HG03039 (cell line): ENCODE results near the gene RUNDC1.
"Not testable (repeated sequence)": the region's sequence is repeated elsewhere in the genome, so short reads cannot be mapped to it uniquely, and the experiment has no call there.

Experiments
- ATAC-seq: cut with Tn5 transposase; IDR thresholded peaks from one replicate; pipeline ENCODE4 v1.9.1; 2021; ENCODE audit warnings: mild to moderate bottlenecking, moderate library complexity; ENCODE audit not compliant: unreplicated experiment

Gene RUNDC1

DNA sequence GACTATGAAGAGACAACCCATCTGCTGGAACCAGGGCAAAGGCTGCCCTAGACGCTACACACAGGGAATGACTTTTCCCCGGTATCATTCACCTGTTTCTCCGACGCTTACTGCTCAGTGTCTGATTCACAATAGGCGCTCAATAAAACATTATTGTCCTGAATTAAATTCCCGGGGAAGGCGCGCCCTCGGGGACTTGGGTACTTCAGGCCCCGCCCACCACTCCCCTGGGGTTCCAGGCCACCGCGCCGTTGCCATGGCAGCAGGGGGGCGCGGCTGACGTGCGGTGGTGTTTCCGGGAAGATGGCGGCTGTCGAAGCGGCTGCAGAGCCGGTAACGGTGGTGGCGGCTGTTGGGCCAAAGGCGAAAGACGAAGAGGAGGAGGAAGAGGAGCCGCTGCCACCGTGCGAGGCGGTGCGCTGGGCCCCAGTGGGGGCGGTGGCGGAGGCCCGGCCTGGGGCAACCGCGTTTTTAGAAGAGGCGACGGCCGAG lies at the start of gene RUNDC1:
Gene RUNDC1 (plus strand): TSS at position 292 of the 492 bp plus-strand sequence. CDS start 12 bp downstream, at position 304.
- ATAC-seq = peak; percentile 62

DNA sequence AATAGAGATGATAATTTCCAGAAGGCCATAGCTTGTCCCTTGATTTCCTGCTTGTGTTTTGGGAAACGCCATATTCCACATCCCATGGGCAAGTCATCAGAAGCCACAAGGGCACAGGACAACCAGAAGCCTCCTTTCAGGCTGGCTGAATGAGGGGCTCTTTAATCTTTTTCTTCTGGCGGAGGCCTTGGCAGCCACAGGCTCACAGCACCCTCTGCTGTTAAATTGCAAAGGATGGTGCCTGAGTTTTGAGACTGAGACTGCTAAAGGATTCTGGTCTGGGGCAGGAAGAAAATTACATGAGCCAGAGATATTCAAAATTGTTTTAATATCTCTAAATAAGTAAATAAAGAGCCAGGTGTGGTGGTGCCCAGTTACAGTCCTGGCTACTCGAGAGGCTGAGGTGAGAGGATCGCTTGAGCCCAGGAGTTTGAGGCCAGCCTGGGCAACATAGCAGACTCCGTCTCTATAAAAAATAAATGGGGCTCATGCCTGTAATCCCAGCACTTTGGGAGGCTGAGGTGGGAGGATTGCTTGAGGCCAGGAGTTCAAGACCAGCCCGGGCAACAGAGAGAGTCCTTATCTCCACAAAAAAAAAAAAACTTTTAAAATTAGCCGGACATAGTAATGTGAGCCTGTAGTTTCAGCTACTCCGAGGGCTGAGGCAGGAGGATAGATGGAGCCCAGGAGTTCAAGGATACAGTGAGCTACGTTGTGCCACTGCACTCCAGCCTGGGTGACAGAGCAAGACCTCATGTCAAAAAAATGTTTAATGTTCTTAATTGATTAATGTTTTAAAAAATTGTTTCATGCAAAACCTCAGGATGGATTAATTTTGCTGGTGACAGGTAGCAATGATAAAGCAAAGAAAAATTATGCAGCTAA lies 42.4 kb upstream of the RUNDC1 start:
- ATAC-seq = no peak

DNA sequence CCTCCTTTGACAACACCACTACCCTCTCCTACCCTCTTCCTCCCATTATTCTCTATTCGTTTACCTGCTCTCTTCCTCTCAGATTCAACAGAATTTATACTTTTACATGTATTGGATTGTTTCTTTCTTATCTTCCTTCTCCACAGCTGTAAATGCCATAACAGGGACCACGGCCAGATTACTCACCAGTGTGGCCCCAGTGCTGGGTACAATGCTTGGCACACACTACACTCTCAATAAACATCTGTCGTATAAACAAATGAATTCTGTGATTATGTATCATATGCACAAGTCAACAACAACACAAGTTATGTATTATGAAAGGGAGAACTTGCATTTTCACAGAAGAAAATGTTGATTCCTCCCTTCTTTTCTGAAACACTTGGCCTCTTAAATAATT lies 36.2 kb upstream of the RUNDC1 start:
- ATAC-seq = no peak

DNA sequence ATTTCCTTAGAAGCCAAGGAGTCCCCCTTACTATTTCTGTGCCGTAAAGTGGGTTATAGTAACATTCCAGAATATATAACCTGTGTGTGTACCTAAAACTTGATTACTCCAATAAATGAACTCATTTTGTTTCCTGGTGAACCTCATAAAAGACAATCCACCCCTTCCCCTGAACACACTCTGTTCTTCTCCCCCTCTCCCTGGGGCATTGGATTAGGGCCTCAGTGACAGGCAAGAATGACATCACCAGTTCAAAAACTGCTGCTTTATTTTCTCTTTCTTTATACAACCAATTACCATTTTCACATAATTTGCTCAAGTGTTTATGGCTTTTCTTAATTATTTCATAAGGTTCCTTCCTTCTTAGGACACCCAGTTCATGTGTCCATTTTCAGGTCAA lies 33.6 kb upstream of the RUNDC1 start:
- ATAC-seq = no peak

DNA sequence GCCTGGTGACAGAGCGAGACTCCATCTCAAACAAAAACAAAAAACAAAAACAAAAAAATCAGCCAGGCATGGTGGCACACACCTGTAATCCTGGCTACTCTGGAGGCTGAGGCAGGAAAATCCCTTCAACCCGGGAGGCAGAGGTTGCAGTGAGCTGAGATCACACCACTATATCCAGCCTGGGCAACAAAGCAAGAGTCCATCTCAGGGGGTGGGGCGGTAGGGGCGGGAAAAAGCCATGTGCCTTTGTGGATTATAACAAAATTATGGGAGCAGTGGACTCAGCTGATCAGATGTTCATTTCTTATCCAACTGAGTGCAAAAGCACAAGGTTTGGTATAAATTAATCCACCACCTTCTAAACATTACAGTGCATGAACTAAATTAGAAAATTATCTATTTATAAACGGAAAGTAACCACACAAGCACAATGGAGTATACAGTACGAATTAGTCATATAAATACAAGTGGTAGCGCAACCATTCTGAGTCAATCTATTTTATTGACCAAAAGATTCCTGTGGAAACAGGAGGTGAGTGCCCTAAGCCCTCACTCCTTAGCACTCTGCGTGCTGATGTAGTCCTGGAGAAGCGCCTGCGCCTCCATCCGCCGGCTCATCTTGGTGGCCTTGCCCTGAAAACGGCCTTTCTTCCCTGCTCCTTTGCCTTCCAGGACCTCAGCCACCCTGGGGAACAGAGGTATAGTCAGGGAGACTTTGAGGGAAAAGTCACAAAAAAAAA lies 30.2 kb upstream of the RUNDC1 start:
- ATAC-seq = no peak

DNA sequence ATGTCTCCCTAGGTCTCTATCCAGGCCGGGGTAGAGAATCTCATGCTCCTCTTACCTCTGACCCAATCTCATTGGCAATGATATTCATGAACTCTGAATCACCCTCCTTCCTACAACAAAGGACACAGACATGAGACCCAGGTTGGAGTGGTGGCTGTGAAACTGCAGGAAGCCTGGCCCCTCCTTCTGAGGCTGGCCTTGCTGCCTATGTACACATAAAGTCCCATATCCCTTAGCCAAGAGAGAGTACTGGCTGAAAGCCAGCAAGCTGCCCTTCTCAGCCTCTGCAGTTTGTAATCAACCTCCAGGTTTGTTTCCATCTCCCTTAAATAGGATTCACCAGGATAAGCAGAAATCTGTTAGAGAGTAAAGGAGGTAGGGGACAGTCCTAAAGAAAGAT lies 26.7 kb upstream of the RUNDC1 start:
- ATAC-seq = no peak

DNA sequence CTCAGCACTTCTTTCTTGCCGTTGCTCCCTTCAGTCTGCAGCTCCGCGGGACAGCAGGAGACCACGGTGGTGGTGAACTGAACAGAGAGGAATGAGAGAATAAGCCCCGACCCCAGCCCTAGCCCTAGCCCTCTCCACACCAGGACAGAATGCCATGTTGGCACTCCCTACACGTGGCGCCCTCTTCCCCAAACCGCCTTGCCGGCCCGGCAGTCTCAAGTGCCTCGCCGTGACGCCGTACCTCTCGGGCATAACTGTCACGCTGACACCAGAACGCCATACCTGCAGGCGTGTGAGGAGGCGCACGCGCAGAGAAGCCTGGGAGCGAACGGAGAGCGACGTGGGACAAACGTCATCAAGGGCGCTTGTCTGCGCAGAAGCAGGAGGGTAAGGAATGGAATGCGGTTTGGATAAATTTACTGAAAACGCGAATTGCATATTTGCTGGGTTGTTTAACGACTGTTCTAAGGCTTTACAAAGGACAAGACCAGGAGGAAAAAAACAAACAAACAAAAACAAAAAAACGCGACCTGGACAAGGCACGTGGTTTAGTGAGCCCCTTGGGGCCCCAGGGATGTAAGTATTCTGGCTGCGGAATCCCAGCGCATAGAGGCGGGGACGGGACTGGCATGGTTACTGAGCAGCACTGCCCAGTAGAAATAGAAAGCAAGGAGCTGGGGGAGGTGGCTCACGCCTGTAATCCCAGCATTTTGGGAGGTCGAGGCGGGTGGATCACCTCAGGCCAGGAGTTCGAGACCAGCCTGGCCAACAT lies 16.0 kb upstream of the RUNDC1 start, which contains the start of gene AARSD1:
Gene AARSD1 (minus strand): TSS at position 294 of the 772 bp plus-strand sequence. CDS start 14 bp downstream, at position 280.
- ATAC-seq = peak; percentile 68

DNA sequence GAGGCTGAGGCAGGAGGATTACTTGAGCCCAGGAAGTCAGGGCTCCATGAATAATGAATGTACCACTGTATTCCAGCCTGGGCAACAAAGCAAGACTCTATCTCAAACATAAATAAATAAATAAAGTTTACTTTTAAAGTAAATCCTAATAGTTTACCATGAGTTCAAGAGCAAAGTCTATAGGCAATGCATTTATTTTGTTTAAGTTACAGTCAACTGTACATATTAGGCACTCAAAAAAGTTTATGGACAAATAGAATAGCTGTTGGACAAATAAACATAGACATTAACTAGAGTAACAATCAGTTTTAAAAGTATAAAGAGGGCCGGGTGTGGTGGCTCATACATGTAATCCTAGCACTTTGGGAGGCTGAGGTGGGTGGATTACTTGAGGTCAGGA lies 12.4 kb upstream of the RUNDC1 start:
- no peak for ATAC-seq

DNA sequence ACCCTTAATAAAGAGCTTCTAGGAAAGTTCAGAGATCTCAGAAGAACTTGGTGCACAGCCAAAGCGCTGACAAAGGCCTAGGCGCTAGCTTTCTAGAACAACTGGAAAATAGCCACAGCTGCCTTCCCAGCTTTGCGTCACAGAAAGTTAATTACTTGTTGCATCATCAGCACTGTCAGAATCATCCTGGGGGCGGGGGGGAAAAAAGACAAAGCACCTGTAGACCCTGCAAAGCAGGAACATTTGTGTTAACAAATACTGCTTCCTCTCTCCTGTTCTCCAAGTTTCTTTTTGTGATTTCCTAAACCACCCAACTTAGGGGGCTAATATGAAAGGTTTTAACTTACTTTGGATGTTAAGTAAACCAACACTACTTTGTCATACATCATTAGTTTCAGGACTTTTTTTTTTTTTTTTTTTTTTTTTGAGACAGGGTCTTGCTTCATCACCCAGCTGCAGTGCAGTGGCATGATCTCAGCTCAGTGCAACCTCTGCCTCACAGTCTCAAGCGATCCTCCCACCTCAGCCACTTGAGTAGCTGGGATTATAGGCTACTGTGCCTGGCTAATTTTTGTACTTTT lies 11.3 kb upstream of the RUNDC1 start:
- ATAC-seq = no peak

DNA sequence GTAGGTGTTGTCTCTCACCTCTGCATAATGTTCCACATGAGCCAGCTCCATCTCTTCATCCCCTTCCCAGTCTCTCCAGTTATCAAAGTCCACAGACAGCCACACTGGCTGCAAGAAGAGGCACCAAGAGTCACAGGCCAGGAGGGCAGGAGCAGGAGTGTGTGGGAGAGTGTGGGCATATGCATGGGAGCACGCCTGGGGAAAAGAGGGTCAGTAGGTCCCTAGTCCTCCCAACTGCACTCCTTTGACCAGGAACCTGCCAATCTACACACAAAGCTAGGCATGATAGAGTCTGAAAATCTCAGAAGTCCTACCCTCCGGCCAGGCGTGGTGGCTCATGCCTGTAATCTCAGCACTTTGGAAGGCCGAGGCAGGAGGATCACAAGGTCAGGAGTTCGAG lies 8.8 kb upstream of the RUNDC1 start:
- no peak for ATAC-seq

DNA sequence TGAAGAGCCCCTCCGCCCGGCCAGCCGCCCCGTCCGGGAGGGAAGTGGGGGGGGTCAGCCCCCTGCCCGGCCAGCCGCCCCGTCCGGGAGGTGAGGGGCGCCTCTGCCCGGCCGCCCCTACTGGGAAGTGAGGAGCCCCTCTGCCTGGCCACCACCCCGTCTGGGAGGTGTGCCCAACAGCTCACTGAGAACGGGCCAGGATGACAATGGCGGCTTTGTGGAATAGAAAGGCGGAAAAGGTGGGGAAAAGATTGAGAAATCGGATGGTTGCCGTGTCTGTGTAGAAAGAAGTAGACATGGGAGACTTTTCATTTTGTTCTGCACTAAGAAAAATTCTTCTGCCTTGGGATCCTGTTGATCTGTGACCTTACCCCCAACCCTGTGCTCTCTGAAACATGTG lies 7.0 kb upstream of the RUNDC1 start:
- not testable (repeated sequence) for ATAC-seq

DNA sequence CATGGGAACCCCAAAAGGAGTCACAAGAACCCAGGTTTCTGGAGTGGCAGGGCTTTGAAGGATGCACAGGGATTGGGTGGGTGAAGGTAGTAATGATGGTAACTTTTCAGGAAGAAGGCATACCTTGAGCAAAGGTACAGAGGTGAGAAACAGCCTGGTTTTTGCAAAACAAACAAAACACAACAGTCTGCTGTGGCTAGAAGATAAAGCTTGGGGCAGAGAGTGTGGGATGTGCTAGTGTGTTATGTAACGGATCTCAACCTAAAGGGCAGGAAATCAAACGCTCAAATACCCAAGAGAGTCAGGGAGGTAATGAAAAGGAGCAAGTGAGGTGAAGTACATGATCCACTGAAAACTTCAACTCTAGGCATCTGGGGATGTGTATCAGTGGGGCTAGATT lies 5.1 kb upstream of the RUNDC1 start:
- no peak for ATAC-seq

DNA sequence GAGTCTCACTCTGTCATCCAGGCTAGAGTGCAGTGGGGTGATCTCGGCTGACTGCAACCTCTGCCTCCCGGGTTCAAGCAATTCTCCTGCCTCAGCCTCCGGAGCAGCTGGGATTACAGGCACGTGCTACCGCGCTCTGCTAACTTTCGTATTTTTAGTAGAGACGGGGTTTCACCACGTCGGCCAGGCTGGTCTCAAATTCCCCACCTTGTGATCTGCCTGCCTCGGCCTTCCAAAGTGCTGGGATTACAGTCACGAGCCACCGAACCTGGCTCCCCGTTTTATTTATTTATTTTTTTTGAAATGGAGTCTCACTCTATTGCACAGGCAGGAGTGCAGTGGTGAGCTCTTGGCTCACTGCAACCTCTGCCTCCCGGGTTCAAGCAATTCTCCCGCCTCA lies 4.7 kb upstream of the RUNDC1 start:
- not testable (repeated sequence) for ATAC-seq

DNA sequence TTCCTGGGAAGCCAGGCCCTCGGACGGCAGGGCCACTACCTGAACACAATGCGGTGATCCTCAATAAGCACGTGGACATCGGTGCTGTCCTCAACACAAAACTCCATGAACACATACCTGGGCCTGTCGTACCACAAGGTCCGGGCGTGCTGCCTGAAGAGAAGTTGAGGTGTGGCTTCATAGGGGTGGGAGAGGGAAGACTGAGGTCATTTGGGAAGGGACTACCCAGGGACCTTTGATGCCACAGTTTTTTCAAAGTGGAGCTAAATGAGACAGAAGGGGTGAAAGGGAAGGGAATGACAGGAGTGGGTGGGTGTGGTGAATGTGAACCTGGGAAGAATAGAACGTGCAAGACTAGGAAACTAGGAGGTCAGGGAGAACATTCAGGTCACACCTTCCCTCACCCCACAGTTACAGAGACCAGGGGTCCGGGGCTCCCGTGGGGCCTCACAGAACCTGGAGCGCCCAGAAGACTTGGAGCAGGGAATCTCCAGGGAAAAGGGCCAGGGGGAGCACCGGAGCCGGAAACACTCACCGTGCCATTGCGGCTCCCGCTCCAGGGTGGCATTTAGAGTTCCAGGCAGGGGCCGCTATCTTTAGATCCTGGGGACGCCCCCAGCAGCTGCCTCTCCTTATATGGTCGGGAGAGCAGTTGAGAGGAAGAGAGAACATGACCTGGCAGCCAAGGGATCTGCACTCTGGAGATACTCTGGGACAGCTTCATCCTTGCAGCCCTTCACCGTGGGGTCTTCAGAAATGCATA lies 673 bp upstream of the RUNDC1 start, which contains the start of gene PTGES3L:
Gene PTGES3L (minus strand): TSS at position 570 of the 763 bp plus-strand sequence. CDS start 27 bp downstream, at position 543.
- peak; percentile 24 for ATAC-seq

DNA sequence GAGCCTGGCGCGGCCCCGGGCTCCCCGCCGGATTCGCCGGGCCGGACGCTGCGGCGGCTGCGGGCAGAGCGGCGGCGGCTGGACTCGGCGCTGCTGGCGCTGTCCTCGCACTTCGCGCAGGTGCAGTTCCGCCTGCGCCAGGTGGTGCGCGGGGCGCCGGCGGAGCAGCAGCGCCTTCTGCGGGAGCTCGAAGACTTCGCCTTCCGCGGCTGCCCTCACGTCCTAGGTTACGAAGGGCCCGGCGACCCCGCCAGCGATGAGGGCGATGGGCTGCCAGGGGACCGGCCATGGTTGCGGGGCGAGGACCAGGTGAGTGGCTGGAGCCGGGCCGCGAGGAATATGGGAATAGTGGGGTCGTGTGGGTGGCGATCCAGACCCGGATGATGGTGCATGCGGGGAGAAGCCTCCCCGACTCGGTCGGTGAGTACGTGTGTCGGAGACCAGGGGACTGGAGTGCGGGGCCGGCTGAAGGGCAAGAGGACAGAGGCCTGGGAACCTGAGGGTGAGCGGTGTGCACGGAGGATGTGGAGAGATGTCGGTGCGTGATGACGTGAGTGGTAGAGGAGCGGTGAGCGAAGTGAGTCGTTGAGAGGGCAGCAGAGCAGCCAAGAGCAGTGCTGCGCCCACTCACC lies 517 bp downstream of the RUNDC1 start:
- peak; percentile 37 for ATAC-seq

DNA sequence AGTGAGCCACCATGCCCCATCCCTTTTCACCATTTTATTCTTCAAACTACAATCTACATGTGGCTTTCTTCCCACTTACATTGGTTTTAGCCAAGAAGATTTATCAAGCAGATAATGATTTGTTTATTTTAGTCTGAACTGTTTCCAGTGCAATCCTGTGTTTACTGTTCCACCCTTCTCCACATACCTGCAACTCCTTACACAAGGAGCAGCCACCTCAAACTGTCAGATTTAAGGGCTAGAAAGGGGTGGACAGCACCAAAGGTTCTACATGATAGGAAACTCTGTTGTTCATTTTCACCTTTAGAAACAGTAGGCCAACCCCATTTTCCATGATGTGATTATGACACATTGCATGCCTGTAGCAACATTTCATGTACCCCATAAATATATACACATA lies 1.9 kb downstream of the RUNDC1 start:
- no peak for ATAC-seq

DNA sequence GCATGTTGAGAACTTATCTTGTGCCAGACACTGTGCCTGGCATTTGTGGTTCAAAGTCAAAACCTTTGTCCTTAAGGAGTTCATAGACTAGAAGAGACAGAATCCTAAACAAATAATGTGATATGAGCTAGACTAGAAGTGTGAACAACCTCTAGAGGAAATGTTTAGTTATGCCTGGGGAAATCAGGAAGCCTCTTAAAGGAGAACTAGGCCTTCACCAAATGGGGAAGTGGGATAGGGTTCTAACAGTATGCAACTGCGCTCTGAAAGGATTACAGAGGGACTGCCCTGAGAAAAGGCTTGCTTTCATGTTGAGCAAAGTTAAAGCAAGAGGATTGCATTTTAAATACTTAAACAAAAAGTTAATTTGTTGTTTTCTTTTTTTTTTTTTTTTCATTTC lies 4.9 kb downstream of the RUNDC1 start:
- no peak for ATAC-seq

DNA sequence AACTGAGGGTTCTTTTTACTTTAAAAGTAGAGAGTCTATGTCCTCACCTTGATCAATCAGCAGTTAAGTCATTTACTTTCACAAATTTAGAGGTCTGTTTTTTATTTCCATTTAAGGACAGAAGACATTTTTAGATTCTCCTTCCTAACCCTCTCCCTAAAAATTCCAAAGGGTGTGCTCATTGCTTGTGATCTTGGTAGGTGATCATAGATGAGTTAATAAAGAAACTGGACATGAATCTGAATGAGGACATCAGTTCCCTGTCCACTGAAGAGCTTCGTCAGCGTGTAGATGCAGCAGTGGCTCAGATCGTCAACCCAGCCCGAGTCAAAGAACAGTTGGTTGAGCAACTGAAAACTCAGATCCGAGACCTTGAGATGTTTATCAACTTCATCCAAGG lies 8.8 kb downstream of the RUNDC1 start:
- ATAC-seq = no peak
